Measurements from ENCODE around the gene HINFP. TPM values are rescaled to one million over a fixed set of nuclear protein-coding genes. Genes with fewer than 3 reads are reported as not detected.

Gene HINFP
- total and polyA plus RNA-seq, 9 of the 15 experiments (the other 6 are each of a cell fraction or from before 2014, with no cell fraction given) = 13.8 to 34.1 (median 22.5) TPM

DNA sequence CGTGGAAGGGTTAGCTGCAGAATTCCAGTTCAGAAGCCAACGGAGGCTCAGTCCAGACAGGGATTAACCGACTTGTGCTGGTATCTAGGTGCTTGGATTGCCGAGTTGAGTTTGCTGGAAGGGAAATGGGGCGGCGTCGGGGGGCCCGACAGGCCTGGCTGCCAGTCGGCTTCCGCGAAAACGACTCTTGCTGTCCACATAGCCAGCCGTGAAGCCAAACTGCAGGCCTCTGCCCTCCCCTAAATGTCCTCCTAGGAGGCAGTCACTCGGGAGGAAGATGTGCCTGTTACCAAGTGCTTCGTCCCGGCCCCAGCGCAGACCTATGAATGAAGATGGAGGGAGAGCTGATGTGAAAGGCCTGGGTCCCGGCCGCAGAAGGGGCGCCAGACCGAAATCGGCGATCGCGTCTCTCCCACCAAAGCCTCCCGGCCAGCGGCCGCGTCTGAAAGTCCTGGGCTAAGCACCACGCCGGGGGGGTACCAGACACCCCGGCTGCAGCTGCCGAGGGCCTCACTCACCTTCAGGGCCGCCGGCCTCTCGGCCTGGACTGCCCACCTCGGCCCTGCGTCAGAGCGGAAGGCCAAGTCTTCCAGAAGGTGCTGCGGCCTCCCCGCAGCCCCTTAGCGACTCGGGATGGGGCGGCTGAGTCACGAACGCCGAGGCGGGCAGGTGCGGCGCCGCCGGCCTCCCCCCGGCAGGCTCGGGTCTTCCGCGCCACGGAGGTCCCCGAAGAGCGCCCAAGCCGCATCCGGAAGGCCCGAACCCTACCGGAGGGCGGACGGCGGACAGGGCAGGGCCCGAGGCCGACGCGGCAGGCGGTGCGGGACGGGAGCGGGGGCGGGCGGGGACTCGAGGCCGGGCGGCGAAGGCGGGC is 27.2 kb upstream of the HINFP start (continued):
- peak; percentile 16; the same call in 1 of the 2 replicates for TF ChIP-seq EGR1 (conservative IDR thresholded peaks at IDR 0.05)
- no peak for TF ChIP-seq RUNX1 (IDR thresholded peaks at IDR 0.05; ENCODE audit: low read depth)
- no peak for TF ChIP-seq SMAD1 (IDR thresholded peaks at IDR 0.05; ENCODE audit: low read depth, low read length, partially characterized antibody)
- TF ChIP-seq, protein P1, sequence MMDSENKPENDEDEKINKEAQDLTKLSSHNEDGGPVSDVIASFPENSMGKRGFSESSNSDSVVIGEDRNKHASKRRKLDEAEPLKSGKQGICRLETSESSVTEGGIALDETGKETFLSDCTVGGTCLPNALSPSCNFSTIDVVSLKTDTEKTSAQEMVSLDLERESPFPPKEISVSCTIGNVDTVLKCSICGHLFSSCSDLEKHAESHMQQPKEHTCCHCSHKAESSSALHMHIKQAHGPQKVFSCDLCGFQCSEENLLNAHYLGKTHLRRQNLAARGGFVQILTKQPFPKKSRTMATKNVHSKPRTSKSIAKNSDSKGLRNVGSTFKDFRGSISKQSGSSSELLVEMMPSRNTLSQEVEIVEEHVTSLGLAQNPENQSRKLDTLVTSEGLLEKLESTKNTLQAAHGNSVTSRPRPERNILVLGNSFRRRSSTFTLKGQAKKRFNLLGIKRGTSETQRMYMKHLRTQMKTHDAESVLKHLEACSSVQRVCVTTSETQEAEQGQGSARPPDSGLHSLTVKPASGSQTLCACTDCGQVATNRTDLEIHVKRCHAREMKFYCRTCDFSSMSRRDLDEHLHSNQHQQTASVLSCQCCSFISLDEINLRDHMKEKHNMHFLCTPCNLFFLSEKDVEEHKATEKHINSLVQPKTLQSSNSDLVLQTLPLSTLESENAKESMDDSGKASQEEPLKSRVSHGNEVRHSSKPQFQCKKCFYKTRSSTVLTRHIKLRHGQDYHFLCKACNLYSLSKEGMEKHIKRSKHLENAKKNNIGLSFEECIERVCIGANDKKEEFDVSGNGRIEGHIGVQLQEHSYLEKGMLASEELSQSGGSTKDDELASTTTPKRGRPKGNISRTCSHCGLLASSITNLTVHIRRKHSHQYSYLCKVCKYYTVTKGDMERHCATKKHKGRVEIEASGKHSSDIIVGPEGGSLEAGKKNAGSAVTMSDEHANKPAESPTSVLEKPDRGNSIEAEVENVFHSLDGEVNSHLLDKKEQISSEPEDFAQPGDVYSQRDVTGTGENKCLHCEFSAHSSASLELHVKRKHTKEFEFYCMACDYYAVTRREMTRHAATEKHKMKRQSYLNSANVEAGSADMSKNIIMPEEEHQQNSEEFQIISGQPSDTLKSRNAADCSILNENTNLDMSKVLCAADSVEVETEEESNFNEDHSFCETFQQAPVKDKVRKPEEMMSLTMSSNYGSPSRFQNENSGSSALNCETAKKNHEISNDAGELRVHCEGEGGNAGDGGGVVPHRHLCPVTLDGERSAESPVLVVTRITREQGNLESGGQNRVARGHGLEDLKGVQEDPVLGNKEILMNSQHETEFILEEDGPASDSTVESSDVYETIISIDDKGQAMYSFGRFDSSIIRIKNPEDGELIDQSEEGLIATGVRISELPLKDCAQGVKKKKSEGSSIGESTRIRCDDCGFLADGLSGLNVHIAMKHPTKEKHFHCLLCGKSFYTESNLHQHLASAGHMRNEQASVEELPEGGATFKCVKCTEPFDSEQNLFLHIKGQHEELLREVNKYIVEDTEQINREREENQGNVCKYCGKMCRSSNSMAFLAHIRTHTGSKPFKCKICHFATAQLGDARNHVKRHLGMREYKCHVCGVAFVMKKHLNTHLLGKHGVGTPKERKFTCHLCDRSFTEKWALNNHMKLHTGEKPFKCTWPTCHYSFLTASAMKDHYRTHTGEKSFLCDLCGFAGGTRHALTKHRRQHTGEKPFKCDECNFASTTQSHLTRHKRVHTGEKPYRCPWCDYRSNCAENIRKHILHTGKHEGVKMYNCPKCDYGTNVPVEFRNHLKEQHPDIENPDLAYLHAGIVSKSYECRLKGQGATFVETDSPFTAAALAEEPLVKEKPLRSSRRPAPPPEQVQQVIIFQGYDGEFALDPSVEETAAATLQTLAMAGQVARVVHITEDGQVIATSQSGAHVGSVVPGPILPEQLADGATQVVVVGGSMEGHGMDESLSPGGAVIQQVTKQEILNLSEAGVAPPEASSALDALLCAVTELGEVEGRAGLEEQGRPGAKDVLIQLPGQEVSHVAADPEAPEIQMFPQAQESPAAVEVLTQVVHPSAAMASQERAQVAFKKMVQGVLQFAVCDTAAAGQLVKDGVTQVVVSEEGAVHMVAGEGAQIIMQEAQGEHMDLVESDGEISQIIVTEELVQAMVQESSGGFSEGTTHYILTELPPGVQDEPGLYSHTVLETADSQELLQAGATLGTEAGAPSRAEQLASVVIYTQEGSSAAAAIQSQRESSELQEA (IDR thresholded peaks at IDR 0.05; ENCODE audit: low read depth) = no peak
- TF ChIP-seq HDAC3 (IDR thresholded peaks at IDR 0.05; ENCODE audit: borderline replicate concordance, partially characterized antibody) = no peak
- no peak for TF ChIP-seq HMG20B (CRISPR knock-in tag; IDR thresholded peaks at IDR 0.05)
- TF ChIP-seq, protein P2, sequence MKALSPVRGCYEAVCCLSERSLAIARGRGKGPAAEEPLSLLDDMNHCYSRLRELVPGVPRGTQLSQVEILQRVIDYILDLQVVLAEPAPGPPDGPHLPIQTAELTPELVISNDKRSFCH (CRISPR knock-in tag; IDR thresholded peaks at IDR 0.05) = no peak
- TF ChIP-seq, protein P2 (tag; IDR thresholded peaks at IDR 0.05) = no peak
- TF ChIP-seq FOSL1 (tag; conservative IDR thresholded peaks at IDR 0.05) = no peak
- TF ChIP-seq, protein P3, sequence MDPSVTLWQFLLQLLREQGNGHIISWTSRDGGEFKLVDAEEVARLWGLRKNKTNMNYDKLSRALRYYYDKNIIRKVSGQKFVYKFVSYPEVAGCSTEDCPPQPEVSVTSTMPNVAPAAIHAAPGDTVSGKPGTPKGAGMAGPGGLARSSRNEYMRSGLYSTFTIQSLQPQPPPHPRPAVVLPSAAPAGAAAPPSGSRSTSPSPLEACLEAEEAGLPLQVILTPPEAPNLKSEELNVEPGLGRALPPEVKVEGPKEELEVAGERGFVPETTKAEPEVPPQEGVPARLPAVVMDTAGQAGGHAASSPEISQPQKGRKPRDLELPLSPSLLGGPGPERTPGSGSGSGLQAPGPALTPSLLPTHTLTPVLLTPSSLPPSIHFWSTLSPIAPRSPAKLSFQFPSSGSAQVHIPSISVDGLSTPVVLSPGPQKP (CRISPR knock-in tag; IDR thresholded peaks at IDR 0.05) = no peak
- TF ChIP-seq SMARCE1 (IDR thresholded peaks at IDR 0.05) = no peak
